AG10803 (cell line): ENCODE data around the gene GAPVD1.
"Not testable (repeated sequence)": the region's sequence is repeated elsewhere in the genome, so short reads cannot be mapped to it uniquely, and the experiment has no call there.

Source experiments
- DNase-seq: peaks from one replicate; pipeline ENCODE4 v3.0.0; 2010; ENCODE audit warnings: low read depth
- H3K4me3 ChIP-seq: 2 replicates; pipeline ENCODE4 v1.5.1; 2011; ENCODE audit warnings: mild to moderate bottlenecking, low read length, control low read depth
- TF ChIP-seq, protein P1 (sequence below): conservative IDR thresholded peaks from 2 replicates; pipeline ENCODE4 v1.5.1; 2011; ENCODE audit warnings: mild to moderate bottlenecking, low read length, control low read depth, inconsistent platforms

The GAPVD1 gene

DNA sequence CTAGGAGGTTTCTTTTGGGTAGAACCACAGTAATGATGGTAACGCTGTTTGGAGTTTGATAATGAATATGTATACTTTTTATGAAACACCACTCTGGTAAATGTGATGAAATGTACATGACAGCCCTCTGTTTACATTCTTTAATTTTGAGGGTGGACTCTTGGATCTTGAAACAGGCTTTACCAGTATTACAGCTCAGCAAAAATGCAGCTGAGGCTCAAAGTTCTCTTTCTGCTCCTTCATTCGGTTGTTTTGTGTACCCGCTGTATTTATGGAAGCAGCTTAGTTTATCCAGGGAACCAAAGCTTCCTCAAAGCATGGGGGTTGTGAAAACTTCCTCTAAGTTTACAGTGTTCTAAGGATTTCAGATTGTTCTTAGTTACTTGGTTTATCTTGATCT is 11.1 kb downstream of the GAPVD1 start:
- DNase-seq: peak; percentile 33
- no peak overlapping the region for H3K4me3 ChIP-seq
- TF ChIP-seq, protein P1, sequence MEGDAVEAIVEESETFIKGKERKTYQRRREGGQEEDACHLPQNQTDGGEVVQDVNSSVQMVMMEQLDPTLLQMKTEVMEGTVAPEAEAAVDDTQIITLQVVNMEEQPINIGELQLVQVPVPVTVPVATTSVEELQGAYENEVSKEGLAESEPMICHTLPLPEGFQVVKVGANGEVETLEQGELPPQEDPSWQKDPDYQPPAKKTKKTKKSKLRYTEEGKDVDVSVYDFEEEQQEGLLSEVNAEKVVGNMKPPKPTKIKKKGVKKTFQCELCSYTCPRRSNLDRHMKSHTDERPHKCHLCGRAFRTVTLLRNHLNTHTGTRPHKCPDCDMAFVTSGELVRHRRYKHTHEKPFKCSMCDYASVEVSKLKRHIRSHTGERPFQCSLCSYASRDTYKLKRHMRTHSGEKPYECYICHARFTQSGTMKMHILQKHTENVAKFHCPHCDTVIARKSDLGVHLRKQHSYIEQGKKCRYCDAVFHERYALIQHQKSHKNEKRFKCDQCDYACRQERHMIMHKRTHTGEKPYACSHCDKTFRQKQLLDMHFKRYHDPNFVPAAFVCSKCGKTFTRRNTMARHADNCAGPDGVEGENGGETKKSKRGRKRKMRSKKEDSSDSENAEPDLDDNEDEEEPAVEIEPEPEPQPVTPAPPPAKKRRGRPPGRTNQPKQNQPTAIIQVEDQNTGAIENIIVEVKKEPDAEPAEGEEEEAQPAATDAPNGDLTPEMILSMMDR: no peak

DNA sequence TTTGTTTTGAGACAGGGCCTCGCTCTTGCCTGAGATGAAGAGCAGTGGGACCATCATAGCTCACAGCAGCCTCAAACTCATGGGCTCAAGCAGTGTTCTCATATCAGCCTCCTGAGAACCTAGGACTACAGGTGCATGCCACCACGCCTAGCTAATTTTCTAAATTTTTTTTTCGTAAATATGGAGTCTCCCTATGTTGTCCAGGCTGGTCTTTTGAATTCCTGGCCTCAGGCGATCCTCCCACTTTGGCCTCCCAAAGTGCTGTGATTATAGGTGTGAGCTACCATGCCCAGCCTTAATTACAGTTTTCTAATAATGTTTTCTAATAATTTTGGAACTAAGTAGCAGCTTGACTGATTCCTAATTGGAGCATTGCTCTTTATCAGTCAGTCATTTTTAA is 15.1 kb downstream of the GAPVD1 start:
- no peak overlapping the region for H3K4me3 ChIP-seq
- no peak for DNase-seq
- TF ChIP-seq, protein P1: no peak

DNA sequence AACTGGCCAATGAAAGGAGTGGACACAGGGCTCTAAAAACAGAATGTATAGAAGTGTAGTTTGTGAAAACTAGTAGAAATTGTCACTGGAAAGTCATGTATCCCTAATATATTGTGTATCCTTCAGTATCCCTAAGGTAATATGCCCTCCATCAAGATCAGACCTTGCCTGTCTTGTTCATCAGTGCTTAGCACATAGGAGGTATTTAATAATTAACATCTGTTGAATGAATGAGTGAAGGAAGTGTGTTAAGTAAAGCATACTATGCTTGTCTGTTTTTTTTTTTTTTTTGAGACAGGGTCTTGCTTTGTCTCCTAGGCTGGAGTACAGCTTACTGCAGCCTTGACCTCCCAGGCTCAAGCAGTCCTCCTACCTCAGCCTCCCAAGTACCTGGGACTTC is 15.8 kb downstream of the GAPVD1 start:
- TF ChIP-seq, protein P1: no peak
- no peak for DNase-seq
- no peak overlapping the region for H3K4me3 ChIP-seq

DNA sequence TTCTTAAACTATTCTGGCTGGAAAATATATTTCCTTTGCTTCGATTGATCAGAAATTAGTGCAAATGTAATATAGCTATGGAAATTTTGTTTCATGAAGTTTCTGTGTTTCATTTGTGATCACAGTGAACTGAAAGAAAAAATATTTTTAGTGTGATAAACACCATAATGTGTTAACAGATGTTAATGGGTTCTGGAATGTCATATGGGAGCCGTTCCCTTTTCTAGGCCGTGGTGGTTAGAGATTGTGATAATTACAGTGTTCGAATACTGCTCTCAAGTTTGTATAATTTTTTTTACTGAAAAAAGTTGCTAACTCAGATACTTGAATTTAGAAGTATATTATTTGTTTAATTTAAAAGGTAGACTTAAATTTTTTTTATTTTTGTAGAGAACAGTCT is 19.3 kb downstream of the GAPVD1 start:
- DNase-seq: peak; percentile 36
- TF ChIP-seq, protein P1: no peak
- H3K4me3 ChIP-seq: 0 out of 2 replicates have a peak overlapping the region, but pooled peaks have one; percentile 2

DNA sequence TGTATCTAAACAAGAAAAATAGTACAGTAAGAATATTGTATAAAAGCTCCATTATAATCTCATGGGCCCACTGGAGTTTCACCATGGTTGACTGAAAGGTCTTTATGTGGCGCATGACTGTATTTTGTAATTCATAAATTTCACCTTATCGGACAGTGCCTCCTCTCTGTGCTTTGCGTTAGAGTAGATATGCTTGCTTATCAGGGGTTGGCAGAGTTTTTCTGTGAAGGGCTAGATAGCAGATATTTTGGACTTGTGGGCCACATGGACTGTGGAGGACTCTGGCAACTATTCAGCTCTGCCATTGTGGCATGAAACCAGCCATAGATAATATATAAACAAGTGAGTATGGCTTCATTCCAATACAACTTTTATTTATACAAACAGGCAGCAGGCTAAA is 23.2 kb downstream of the GAPVD1 start:
- TF ChIP-seq, protein P1: no peak
- no peak for DNase-seq
- no peak overlapping the region for H3K4me3 ChIP-seq

DNA sequence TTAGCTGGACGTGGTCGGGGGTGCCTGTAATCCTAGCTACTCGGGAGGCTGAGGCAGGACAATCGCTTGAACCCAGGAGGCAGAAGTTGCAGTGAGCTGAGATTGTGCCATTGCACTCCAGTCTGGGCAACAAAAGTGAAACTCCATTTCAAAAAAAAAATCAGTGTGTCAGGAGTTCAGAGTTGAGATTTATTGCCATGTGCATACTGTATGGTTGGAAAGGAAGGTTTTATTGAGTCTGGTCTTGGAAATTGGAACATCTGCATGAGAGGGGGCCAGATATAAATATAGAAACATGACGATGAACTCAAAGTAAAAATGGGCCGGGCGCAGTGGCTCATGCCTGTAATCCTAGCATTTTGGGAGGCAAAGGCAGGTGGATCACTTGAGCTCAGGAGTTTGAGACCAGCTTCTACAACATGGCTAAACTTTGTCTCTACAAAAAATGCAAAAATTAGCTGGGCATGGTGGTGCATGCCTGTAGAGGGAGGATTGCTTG is 25.4 kb downstream of the GAPVD1 start:
- DNase-seq, H3K4me3 ChIP-seq: not testable (repeated sequence)

DNA sequence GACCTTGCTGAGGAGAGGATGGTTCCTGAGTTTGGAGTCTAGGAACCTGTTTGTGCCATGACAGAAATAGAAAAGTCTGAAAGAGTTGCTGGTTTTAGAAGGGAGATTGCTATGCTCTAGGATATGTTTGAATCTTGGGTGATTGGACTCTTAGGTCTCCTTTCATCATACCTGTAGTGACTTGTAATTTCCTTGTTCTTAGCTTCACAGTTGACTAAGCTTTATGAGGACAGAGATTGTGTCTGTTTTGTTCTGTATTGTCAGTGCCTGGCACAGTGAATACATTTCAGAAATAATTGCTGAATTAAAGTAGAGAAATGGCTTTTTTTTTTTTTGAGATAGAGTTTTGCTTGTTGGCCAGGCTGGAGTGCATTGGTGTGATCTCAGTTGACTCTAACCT is 31.5 kb downstream of the GAPVD1 start:
- no peak overlapping the region for H3K4me3 ChIP-seq
- no peak for DNase-seq
- TF ChIP-seq, protein P1: no peak

DNA sequence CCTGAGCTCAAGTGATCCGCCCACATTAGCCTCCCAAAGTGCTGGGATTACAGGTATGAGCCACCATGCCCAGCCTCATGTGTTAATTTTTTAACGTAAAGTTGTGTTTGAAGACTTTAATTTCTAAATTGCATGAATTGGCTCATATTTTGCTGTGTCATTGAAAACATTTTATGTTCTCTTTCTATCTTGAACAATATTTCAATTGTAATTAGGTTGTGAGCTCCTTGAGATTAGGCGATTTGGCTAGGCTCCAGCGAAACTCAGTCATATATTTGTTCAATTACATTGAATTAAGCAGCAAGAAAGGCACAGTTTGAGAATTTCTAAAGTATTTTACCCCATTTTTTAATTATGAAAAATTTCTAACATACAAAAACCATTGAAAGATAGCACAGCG is 34.0 kb downstream of the GAPVD1 start:
- no peak overlapping the region for H3K4me3 ChIP-seq
- no peak for DNase-seq
- TF ChIP-seq, protein P1: no peak
